ENCODE data around the gene CAPRIN1.

- no peak for TF ChIP-seq CTCF (IDR thresholded peaks at IDR 0.05; ENCODE audit: low read depth, low read length)
- no peak for TF ChIP-seq EZH2phosphoT487 (IDR thresholded peaks at IDR 0.05; ENCODE audit: low read depth)
Observed at GRCh38 chr11:34064291-34064690, 12.8 kb downstream of the CAPRIN1 start.

Measured in OCI-LY3 (cell line).